GM18499 (cell line): ENCODE data around the gene RDH8.

ENCODE experiments used
- ATAC-seq: cut with Tn5 transposase; IDR thresholded peaks from one replicate; pipeline ENCODE4 v1.9.1; 2021; ENCODE audit warnings: moderate number of reproducible peaks; ENCODE audit not compliant: insufficient read depth, unreplicated experiment

The RDH8 gene

GRCh38 chr19:10013316-10013715 lies at the start of gene RDH8:
Gene RDH8, plus strand, starts transcription at chr19:10013483. Its CDS starts 15 bp downstream, at chr19:10013498.
- no peak for ATAC-seq

GRCh38 chr19:9966024-9966423 lies 47.3 kb upstream of the RDH8 start:
- ATAC-seq, result no peak

- ATAC-seq, result no peak
These were observed 46.8 kb upstream of the RDH8 start for GRCh38 chr19:9966448-9966847.

- no peak for ATAC-seq
These were observed 46.0 kb upstream of the RDH8 start for GRCh38 chr19:9967326-9967725.

GRCh38 chr19:9968820-9969687 lies 44.2 kb upstream of the RDH8 start:
- no peak for ATAC-seq

- no peak for ATAC-seq
These were observed 43.7 kb upstream of the RDH8 start for GRCh38 chr19:9969688-9969975.

GRCh38 chr19:9970481-9970880 lies 42.8 kb upstream of the RDH8 start:
- ATAC-seq, result no peak

- ATAC-seq, result no peak
These were observed 42.0 kb upstream of the RDH8 start for GRCh38 chr19:9971166-9971897.

- ATAC-seq, result no peak
These were observed 41.2 kb upstream of the RDH8 start for GRCh38 chr19:9972103-9972502.

GRCh38 chr19:9981406-9982260 lies 31.6 kb upstream of the RDH8 start:
- ATAC-seq, result no peak

- ATAC-seq, result no peak
These were observed 26.4 kb upstream of the RDH8 start for GRCh38 chr19:9986787-9987281.

GRCh38 chr19:9989504-9989903 lies 23.8 kb upstream of the RDH8 start:
- ATAC-seq, result no peak

- ATAC-seq, result no peak
These were observed 21.7 kb upstream of the RDH8 start for GRCh38 chr19:9991425-9992191.

- no peak for ATAC-seq
These were observed 18.2 kb upstream of the RDH8 start for GRCh38 chr19:9995084-9995483.

GRCh38 chr19:9995999-9996398 lies 17.3 kb upstream of the RDH8 start:
- ATAC-seq, result no peak

GRCh38 chr19:9996541-9996940 lies 16.7 kb upstream of the RDH8 start:
- no peak for ATAC-seq

GRCh38 chr19:10000171-10000826 lies 13.0 kb upstream of the RDH8 start:
- ATAC-seq, result no peak

GRCh38 chr19:10001899-10002298 lies 11.4 kb upstream of the RDH8 start:
- no peak for ATAC-seq

- ATAC-seq, result no peak
These were observed 10.0 kb upstream of the RDH8 start for GRCh38 chr19:10003271-10003670.
